GM21381 (cell line): ENCODE data around the gene LRP10.
"Not testable (repeated sequence)": the region's sequence is repeated elsewhere in the genome, so short reads cannot be mapped to it uniquely, and the experiment has no call there.

ENCODE experiments used
- ATAC-seq: cut with Tn5 transposase; IDR thresholded peaks from one replicate; pipeline ENCODE4 v1.9.1; 2021; ENCODE audit warnings: mild to moderate bottlenecking, moderate library complexity; ENCODE audit not compliant: unreplicated experiment

Gene LRP10, protein sequence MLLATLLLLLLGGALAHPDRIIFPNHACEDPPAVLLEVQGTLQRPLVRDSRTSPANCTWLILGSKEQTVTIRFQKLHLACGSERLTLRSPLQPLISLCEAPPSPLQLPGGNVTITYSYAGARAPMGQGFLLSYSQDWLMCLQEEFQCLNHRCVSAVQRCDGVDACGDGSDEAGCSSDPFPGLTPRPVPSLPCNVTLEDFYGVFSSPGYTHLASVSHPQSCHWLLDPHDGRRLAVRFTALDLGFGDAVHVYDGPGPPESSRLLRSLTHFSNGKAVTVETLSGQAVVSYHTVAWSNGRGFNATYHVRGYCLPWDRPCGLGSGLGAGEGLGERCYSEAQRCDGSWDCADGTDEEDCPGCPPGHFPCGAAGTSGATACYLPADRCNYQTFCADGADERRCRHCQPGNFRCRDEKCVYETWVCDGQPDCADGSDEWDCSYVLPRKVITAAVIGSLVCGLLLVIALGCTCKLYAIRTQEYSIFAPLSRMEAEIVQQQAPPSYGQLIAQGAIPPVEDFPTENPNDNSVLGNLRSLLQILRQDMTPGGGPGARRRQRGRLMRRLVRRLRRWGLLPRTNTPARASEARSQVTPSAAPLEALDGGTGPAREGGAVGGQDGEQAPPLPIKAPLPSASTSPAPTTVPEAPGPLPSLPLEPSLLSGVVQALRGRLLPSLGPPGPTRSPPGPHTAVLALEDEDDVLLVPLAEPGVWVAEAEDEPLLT

DNA sequence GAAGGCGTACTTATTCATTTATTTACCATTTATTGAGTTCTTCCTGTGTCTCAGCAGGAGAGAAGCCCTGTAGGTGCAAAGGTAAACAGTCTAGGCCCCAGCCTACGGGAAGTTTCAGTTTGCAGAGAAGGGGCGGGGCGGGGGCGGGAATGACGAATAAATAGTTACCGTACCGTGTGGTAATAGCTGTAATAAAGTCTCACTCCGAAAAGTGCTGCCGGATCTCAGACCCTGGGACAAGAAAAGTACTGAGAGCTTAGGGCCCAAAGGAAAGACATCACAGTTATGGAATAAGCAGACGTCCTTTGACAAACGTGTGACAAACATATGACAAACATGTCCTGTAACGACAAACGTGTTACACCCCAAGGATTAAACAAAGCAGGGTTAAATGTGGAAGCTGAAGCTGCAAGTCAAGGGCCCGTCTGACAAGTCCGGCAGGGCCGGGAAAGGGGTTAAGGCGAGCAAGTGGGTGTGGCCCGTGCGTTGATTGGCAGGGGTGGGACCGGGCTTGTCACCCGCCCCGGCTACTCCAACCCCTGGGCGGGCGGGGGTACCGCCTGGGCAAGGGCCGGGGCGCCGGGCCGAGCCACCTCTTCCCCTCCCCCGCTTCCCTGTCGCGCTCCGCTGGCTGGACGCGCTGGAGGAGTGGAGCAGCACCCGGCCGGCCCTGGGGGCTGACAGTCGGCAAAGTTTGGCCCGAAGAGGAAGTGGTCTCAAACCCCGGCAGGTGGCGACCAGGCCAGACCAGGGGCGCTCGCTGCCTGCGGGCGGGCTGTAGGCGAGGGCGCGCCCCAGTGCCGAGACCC is at the start of gene LRP10:
TSS of gene LRP10 (plus strand) at position 517 of the 809 bp plus-strand sequence. CDS start 564 bp downstream, outside the sequence.
- peak; percentile 76 for ATAC-seq

DNA sequence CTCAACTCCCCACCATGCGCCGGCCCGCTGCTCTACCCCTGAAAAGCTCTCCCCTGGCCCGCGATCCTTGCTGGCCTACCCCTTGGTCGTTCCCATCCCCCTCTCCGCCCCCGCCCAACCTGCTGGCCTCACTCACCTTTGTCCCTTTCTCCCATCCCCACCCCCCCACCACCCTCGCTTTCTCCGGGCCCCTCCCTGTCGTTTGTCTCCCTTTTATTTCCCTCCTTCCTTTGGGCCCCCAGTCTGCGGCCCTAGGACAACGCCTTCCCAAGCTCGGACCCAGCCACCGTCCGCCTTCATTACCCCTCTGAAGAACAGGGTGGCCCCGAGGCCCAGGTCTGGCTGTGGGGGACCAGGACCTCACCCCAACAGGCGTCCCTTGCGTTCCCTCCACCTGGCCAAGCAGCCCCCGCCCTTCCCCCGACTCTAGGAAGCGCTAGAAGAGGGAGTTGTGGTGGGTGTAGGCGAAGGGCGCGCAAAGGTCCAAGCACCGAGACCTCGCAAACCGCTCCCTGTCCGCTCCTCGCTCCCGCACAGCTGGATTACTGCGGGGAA is 49.4 kb upstream of the LRP10 start:
- ATAC-seq: no peak

DNA sequence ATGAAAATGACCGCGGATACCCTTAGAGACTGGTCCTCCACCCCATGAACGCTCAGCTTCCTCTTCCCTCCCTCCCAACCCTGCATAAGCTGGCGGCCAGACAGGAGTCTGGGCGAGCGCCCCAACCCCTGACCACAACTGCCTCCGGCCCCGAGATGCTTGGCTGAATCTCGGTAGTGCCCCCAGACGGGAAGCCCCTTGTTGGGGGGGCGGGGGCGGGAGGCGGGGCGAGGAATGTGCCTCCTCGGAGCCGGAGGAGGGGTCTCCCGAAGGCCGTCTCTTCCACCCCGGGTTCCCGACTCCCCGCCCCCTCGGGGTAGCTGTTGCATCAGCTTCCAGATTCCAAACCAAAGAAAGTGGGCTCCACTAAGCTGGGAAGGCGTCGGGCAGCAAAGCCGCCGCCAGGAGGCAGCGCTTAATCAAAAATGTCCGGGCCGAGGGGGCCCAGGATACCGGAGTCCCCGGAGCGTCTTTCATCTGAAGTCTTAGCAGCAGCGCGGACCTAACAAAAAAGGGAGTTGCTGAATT is 48.9 kb upstream of the LRP10 start:
- peak; percentile 47 for ATAC-seq

DNA sequence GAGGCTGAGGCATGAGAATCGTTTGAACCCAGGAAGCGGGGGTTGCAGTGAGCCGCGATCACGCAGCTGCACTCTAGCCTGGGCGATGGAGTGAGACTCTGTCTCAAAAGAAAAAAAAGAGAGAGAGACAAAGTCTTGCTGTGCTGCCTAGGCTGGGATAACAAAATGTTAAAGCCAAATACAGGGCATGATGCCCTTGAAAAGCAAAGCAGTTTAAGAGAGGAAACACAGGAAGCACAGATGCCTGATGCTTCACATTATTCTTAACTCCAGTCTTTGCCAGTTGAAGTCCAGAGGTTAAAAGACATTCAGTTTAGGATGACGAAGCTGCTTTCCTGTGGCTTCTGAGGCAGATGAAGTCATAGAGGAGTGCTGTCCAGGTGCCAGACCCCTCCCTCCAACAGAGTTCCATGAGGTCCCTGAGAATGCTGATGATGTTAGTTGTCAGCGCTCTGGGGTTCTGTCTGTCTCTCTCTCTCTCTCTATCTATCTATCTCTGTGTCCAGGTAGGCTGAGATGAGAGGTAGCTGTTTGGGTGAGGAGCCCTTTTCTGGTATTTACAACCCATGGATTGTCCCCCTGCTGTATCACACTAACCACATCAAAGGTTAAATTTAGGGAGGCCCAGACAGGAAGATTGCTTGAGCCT is 46.7 kb upstream of the LRP10 start:
- ATAC-seq: no peak

DNA sequence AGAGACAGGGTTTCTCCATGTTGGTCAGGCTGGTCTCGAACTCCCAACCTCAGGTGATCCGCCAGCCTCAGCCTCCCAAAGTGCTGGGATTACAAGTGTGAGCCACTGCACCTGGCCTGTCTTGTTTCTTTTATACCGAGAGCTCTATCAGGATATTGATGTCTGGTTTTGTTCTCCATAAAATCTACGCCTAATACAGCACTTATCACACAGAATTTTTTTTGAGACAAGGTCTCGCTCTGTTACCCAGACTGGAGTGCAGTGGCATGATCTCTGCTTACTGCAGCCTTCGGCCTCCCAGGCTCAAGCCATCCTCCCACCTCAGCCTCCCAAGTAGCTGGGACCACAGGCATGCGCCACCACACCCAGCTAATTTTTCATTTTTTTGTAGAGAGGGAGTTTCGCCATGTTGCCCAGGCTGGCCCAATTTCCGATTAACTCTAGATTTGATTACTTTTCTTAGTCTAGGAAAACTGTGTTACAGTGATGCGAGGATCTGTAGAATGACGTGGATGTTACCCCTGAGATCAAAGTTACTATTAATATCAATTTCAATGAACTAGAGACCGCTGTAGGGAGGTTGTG is 42.4 kb upstream of the LRP10 start:
- ATAC-seq: not testable (repeated sequence)

DNA sequence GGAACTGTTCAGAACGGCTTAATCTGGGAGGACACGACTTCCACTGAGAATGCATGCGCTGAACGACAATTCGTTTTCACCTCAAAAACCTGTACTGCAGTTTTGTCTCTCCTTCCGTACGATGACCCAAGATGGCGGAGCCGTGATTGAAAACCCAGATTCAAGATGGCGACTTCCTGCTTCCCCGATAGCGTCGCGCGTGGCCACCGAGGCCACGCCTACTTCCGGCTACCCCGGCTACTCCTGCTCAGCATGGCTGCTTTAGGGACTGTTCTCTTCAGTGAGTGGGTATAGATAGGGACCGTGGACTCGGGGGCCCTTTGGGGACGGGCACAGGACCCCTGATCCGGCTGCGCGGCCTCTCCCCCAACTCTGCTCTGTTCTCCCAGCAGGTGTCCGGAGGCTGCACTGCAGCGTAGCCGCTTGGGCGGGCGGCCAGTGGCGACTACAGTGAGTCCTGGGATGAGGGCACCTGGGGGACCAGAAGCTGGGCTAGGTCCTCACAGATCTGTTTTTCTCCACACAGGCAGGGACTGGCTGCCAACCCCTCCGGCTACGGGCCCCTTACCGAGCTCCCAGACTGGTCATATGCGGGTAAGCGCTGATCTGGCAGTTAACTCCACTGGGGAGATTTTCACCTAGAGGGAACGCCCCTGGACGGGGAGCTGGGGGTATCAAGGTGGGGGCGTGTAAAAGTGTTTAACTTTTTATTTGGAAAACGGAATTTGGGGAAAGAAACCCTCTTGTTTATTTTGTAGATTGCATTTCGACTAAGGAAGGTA is 41.7 kb upstream of the LRP10 start, which contains the start of gene MRPL52:
TSS of gene MRPL52 (plus strand) at position 227 of the 782 bp plus-strand sequence. CDS start at position 253, 26 bp downstream.
- peak; percentile 85 for ATAC-seq

DNA sequence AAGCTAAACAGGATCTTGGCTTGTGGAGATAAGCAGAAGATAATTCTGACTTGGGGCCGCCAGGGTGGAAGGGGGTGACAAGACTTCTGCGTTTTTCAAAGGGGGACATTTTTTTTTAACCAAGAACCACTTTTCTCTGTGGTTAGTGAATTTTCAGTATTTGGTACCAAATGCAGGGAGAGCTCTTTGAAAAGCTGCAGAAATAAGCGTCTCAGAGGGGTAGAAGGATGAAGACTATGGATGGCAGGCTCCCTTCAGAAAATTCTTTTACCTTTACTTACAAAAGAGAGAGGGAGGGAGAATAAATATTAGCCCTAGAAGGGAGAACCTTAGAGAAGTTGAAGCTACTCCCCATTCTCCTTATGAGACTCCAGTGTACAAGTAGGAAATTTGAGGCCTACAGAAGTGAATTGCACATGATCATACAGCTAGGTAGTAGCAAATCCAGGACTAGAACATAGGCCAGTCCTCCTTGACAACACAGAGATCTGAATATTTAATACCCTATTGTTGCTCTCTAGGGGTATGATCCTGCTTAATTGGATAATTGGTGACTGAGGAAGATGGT is 41.0 kb upstream of the LRP10 start:
- no peak for ATAC-seq

DNA sequence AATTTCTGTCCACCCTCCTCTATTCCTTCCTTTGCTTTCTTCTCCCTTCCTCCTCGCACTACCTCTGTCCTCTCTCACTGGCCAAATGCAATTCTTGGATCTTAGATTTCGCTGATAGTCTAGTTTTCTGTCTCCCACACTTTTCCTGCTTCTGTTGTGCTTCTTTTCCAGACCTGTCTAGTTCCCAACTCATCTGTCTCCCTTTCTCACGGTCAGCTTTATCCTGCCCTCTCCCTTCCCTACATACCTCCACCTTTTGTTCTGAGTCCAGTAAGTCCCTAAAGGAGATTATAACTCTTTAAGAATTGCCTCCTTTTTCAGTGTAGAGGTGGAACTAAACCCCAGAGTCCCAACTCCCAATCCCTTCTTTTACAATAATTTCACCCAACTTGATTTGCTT is 36.0 kb upstream of the LRP10 start:
- no peak for ATAC-seq

DNA sequence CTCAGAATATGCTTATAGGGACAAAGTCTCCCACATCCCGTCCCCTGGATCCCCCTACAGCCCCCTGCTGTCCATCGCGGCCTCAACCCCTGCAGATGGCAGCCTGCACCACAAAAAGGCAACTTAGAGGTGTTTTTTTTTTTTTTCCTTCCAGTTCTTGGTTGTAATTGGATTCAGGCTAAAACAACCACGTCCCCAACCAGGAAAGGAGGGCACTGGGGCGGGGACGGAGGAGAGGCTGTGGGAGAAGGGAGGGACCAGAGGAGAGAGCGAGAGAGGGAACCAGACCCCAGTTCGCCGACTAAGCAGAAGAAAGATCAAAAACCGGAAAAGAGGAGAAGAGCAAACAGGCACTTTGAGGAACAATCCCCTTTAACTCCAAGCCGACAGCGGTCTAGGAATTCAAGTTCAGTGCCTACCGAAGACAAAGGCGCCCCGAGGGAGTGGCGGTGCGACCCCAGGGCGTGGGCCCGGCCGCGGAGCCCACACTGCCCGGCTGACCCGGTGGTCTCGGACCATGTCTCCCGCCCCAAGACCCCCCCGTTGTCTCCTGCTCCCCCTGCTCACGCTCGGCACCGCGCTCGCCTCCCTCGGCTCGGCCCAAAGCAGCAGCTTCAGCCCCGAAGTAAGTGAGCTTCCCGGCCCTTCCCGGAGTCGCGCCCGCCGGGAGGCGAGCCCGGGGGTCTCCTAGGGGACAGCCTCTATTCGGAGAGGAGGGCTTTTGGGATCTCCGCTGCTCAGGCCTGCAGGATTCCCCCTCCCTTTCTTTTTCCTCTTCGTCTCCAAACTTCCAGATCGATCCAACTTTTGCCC is 35.0 kb upstream of the LRP10 start, which contains the start of gene MMP14:
TSS of gene MMP14 (plus strand) at position 285 of the 813 bp plus-strand sequence. CDS start at position 518, 233 bp downstream.
- ATAC-seq: no peak

DNA sequence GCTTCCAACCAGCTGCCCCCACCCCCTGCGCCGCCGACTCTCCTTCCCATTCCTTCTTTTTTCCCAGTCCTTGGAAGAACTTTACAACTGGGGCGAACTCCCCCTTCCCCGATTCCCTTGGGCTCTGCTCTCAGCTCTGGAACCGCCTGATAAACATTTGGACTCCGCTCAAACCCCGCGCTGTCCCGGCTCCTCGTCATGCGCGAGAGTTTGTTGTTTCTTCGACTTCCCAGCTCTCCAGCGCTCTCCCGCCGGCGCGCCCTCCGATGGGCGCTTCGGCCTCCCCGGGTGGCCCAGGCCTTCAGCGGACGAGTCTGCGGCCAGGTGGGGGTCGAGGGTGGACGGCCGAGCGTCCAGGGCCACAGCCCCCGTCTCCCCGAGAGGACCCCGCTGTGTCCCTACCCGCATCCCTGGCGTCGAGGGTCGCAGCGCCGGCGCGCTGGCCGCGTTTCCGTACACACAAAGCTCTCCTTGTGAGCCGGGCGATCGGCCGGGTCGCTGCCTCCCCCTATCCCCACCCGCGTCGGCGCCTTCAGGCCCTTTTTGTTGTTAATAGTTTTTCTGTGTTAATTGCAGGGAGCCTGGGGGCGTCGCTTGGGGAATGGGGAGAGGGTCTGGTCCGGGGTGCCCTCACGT is 34.3 kb upstream of the LRP10 start:
- ATAC-seq: no peak

DNA sequence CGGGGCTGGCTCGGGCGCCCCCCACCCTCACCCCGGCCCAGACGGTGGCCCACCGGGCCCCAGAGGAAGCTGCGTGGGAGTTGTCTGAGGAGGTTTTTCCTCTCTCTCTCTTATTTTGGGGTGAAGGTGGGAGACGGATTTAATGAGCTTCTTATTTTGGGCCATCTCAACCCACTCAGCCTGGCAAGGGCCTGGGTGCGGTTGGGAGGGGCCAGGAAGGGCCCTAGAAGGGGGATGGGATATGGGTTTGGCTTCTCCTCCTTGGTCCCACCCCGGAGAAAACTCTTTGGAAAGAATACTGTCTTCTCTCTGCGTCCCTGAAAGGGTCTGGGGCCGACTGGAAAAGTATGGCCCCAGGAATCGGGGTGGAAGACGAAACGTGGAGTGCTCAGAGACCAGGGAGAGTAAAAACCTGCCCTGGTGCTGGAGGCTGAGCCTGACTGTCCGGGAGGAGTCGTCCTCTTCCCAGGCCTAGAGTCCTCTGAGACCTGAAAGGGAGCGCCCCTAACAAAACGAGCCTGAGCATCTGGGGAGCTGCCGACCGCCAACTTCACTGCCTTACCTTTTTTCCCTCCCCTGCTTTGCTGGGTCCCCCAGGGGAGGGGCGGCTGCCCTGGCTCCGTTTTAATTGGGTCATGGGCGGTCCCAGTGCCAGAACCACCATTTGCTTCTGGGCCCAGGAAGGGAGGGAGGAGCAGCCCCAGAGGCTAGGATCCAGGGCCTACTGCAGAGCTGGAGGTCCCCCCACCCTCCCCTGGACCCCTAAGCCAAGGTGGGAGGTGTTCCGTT is 33.6 kb upstream of the LRP10 start:
- ATAC-seq: no peak

DNA sequence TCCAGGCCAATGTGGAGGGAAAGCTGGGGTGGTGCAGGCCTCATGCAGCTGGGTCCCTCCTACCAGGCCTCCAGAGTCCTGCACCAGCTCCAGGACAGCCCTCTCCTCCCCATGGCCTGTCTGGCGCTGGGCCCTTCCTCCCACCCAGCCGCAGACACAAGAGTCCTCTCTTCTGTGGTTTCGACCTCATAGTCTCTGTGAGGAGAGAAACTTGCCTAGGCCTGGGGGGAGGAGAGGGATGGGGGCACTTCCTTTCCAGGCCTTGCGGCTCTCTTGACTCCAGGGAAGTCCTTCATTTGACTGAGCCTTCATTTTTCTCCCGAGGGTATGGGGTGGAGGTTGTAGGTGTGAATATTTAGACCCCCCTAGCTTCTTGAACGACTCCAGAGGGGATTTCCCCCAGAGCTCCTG is 32.9 kb upstream of the LRP10 start:
- no peak for ATAC-seq

DNA sequence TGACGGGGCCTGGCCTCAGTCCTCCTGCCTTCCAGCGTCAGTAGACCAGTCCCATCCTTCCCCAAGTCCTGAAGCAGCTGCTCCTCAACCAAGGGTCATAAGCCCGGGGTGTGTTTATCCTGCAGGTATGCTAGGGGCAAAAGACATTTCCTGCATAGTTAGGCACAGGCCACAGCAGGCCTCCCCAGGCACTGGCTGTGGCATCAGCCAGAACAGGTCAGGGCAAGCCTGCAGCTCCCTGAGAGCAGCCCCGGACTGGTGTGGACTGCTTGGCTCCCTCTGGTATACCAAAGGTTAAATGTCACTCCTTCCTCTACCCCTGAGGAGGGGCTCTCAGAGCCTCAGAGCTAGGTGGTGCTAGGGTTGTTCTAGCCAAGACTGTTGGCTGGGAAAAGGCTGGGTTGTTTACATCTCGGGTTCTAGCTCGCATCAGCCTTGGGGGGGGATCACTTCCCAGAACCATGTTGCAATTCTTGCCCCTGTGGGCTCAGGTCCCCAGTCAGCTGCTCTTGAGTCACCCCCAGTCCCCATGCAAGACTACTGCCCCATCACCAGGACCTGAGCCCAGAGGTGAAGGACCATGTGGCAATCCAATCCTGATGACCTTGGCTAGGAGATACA is 32.3 kb upstream of the LRP10 start:
- no peak for ATAC-seq

DNA sequence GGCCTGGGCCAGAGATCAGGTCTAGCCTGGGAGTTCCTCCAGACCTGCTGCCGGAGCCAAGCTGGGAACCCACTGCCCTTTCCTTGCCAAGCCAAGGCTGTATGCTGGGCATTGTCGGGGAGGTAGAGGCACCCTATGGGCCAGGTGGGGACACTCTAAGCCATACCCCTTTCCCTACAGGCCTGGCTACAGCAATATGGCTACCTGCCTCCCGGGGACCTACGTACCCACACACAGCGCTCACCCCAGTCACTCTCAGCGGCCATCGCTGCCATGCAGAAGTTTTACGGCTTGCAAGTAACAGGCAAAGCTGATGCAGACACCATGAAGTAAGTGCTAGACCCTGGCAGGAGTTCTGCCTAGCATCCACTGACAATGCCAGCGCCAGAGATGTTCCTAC is 30.2 kb upstream of the LRP10 start:
- ATAC-seq: no peak

DNA sequence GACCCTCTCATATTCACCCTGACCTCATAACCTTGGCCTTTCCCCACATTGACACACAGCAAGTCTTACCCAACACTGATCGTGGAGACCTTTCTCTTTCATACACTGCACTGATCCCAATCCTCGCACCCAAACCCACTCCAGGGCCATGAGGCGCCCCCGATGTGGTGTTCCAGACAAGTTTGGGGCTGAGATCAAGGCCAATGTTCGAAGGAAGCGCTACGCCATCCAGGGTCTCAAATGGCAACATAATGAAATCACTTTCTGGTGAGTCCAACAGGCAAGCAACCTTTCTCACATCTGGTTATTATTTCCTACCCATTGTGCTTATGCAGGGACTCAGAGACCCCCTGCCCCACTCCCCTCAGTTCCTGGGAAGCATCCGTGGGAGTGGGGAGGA is 29.8 kb upstream of the LRP10 start:
- no peak for ATAC-seq
